Mucosa of stomach (tissue), 1 donor: ENCODE data around the gene CCNG1.
A peak's percentile ranks its signal among the peaks of the same experiment; 100 is the strongest.
"Not testable (repeated sequence)": the region's sequence is repeated elsewhere in the genome, so short reads cannot be mapped to it uniquely, and the experiment has no call there.

ENCODE experiments used
- H3K27me3 ChIP-seq: one replicate; pipeline ENCODE4 v1.7.0; 2013; ENCODE audit warnings: mild to moderate bottlenecking, low read length; ENCODE audit not compliant: control insufficient read depth, insufficient read depth
- H3K36me3 ChIP-seq: one replicate; pipeline ENCODE4 v1.7.0; 2013; ENCODE audit warnings: low read length; ENCODE audit not compliant: control insufficient read depth, insufficient read depth
- H3K4me1 ChIP-seq: one replicate; pipeline ENCODE4 v1.7.0; 2013; ENCODE audit warnings: mild to moderate bottlenecking, low read length; ENCODE audit not compliant: control insufficient read depth, insufficient read depth
- H3K4me3 ChIP-seq: one replicate; pipeline ENCODE4 v1.7.0; 2013; ENCODE audit warnings: low read length
- H3K9ac ChIP-seq: one replicate; pipeline ENCODE4 v1.7.0; 2013; ENCODE audit warnings: mild to moderate bottlenecking, low read length, moderate library complexity
- H3K9me3 ChIP-seq: one replicate; pipeline ENCODE4 v1.7.0; 2013; ENCODE audit warnings: mild to moderate bottlenecking, low read length, moderate library complexity; ENCODE audit not compliant: control insufficient read depth
- donor health status: Pancreatic carcinoma.

Gene CCNG1

GRCh38 chr5:163437309-163438182 lies at the start of gene CCNG1:
Gene CCNG1, plus strand, starts transcription at chr5:163437595. Its CDS starts 1,662 bp downstream, at chr5:163439257.
- Histone ChIP-seq H3K4me1 (peaks cover 36% of the 10 kb centered on the region), H3K27me3 (no peaks in the 10 kb centered on the region), H3K9ac (peak within 1 kb of the TSS; percentile 99), H3K36me3 (peaks cover 4% of the 10 kb centered on the region), H3K4me3 (peak within 1 kb of the TSS; percentile 87), H3K9me3 (no peaks in the 10 kb centered on the region)

DNA sequence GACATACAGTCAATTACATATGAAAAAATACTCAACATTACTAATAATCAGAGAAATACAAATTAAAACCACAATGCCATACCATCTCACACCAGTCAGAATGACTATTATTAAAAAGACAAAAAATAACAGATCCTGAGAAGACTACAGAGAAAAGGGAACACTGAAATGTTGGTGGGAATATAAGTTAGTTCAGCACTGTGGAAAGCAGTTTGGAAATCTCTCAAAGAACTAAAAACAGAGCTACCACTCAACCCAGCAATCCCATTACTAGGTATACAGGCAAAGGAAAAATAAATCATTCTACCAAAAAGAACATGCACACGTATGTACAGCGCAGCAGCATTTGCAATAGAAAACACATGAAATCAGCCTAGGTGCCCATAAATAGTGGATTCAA lies 41.6 kb upstream of the CCNG1 start:
- H3K4me1 ChIP-seq = no peaks in the 10 kb centered on the region
- H3K4me3 ChIP-seq = no peak overlapping the region
- no peaks in the 10 kb centered on the region for H3K36me3 ChIP-seq
- no peaks in the 10 kb centered on the region for H3K9me3 ChIP-seq
- no peak overlapping the region for H3K9ac ChIP-seq
- H3K27me3 ChIP-seq = no peaks in the 10 kb centered on the region

GRCh38 chr5:163396818-163397340 lies 40.5 kb upstream of the CCNG1 start:
- H3K9me3 ChIP-seq, H3K36me3 ChIP-seq, H3K4me3 ChIP-seq, H3K27me3 ChIP-seq, H3K4me1 ChIP-seq, H3K9ac ChIP-seq: not testable (repeated sequence)

- H3K4me3 ChIP-seq = no peak overlapping the region
- no peaks in the 10 kb centered on the region for H3K9me3 ChIP-seq
- H3K4me1 ChIP-seq = no peaks in the 10 kb centered on the region
- H3K27me3 ChIP-seq = no peaks in the 10 kb centered on the region
- no peaks in the 10 kb centered on the region for H3K36me3 ChIP-seq
- no peak overlapping the region for H3K9ac ChIP-seq
Observed at GRCh38 chr5:163397354-163397753, 40.0 kb upstream of the CCNG1 start.

GRCh38 chr5:163399923-163400322 lies 37.5 kb upstream of the CCNG1 start:
- H3K27me3 ChIP-seq = no peaks in the 10 kb centered on the region
- no peaks in the 10 kb centered on the region for H3K4me1 ChIP-seq

DNA sequence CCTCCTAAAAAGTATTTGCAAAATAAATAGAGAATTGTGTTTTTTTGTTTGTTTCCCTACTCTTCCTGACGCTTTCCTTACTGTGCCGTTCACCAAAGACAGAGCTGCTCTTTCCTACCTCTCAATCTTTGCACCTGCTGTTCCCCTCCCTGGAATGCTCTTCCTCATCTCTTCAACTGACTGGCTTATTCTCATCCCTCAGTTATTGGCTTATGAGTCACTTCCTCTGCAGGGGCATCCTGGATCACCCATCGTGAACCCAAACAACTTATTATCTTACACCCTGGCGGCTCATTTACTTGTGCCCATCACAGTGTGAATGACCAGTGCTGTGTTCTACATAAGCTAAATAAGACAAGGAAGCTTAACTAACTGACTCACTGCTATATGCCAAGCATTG lies 36.1 kb upstream of the CCNG1 start:
- Histone ChIP-seq H3K9ac (no peak overlapping the region), H3K27me3 (no peaks in the 10 kb centered on the region), H3K4me1 (peaks cover 5% of the 10 kb centered on the region), H3K9me3 (no peaks in the 10 kb centered on the region), H3K4me3 (no peak overlapping the region), H3K36me3 (no peaks in the 10 kb centered on the region)

More at GRCh38 chr5:163399923-163400322, 37.5 kb upstream of the CCNG1 start:
- no peak overlapping the region for H3K9ac ChIP-seq
- H3K9me3 ChIP-seq = no peaks in the 10 kb centered on the region
- H3K4me3 ChIP-seq = no peak overlapping the region
- H3K36me3 ChIP-seq = no peaks in the 10 kb centered on the region

DNA sequence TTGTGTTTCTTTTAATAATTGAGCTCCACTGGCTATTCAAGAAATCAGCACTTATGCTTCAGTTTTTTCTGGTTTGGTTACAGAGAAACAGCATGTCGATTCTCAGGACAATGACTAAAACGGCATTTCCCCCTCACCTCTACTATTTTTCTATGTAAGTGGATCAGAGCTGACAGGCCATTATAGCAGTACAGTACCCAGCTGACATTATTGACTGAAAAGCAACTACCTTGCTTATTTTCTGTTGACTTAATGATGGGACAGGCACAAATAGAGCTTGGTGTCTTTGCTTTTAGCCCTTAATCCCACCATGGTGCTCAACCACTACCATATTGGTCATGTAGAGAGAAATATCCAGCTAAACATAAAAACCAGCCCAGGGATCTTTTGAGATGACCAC lies 35.4 kb upstream of the CCNG1 start:
- Histone ChIP-seq H3K9me3 (no peaks in the 10 kb centered on the region), H3K4me1 (peaks cover 12% of the 10 kb centered on the region), H3K27me3 (no peaks in the 10 kb centered on the region), H3K9ac (no peak overlapping the region), H3K36me3 (no peaks in the 10 kb centered on the region), H3K4me3 (no peak overlapping the region)

DNA sequence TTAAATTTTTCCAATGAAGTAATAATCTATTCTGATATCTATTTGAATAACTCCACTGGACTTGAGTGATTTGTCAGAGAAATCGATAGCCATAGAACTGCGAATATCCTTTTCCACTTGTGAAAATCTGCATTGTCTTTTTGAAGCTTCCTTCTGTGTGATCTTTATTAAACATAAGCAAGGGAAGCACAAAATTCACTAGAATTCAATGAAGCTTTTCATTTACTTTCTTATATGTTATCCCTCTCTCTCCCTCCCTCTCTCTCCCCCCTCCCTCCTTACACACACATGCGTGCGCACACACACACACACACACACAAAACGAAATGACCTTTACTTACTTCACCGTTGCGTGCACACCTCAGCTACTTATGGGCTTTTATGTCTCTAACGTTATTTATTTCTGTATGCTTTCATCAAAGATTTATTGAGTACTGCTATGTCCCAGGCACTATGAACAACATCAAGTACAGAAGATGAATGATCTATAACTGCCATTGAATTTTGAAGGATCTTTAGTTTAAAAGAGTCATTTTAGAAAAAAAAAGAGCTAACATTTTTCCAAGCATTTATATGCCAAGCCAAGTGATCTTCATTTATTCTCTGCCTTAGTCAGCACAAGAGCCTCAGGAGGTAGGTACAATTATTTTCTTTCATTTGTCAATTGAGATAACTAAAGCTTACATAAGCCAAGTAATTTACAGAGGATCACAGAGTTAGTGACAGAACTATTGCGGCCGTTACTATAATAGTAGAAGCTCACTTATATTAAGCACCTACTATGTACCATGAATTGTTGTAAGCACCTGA lies 32.8 kb upstream of the CCNG1 start:
- no peaks in the 10 kb centered on the region for H3K36me3 ChIP-seq
- peaks cover 20% of the 10 kb centered on the region for H3K4me1 ChIP-seq
- H3K27me3 ChIP-seq = no peaks in the 10 kb centered on the region
- no peak overlapping the region for H3K4me3 ChIP-seq
- H3K9me3 ChIP-seq = no peaks in the 10 kb centered on the region
- H3K9ac ChIP-seq = no peak overlapping the region

- H3K9ac ChIP-seq = no peak overlapping the region
- peaks cover 20% of the 10 kb centered on the region for H3K4me1 ChIP-seq
- H3K36me3 ChIP-seq = no peaks in the 10 kb centered on the region
- no peaks in the 10 kb centered on the region for H3K9me3 ChIP-seq
- no peaks in the 10 kb centered on the region for H3K27me3 ChIP-seq
- H3K4me3 ChIP-seq = no peak overlapping the region
Observed at GRCh38 chr5:163407034-163407655, 30.2 kb upstream of the CCNG1 start.

DNA sequence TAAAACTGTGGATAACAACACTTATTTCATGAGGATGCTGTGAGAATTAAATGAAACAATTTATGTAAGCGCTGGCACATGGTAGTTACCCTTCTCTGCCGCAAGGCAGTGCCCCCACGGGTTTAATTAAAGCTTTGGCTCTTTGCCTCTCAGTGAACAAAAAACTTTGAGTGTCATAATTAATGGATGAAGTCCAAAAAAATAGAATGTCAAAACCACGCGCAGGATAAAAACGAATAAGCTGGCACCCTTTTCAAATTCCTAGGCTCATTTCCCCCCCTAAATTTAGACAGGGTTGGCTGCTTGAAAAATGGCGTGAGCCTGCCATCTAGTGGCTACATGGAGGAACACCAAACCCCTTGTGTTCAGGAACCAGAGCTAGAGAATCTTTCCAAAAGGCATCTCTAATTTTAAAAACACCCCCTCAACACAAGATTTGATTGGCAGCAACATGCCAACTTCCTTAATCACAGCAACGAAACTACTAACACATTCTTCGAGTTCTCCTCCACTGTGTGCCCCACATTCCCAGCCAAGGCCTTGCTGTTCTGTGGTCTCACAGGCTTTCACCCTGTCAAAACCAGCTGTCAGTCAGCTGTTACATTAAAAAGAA lies 29.0 kb upstream of the CCNG1 start:
- Histone ChIP-seq H3K36me3 (no peaks in the 10 kb centered on the region), H3K4me3 (no peak overlapping the region), H3K27me3 (no peaks in the 10 kb centered on the region), H3K9ac (no peak overlapping the region), H3K9me3 (no peaks in the 10 kb centered on the region), H3K4me1 (peaks cover 20% of the 10 kb centered on the region)

GRCh38 chr5:163409384-163409783 lies 28.0 kb upstream of the CCNG1 start:
- Histone ChIP-seq H3K4me3 (no peak overlapping the region), H3K27me3 (no peaks in the 10 kb centered on the region), H3K36me3 (no peaks in the 10 kb centered on the region), H3K9me3 (no peaks in the 10 kb centered on the region), H3K9ac (no peak overlapping the region), H3K4me1 (peaks cover 20% of the 10 kb centered on the region)
